ENCODE results near the gene LSM14B. TPM values are rescaled to one million over a fixed set of nuclear protein-coding genes. Genes with fewer than 3 reads are reported as not detected.

Gene LSM14B
- total RNA-seq, 1 experiment from 2014 or later: 51.3 TPM

DNA sequence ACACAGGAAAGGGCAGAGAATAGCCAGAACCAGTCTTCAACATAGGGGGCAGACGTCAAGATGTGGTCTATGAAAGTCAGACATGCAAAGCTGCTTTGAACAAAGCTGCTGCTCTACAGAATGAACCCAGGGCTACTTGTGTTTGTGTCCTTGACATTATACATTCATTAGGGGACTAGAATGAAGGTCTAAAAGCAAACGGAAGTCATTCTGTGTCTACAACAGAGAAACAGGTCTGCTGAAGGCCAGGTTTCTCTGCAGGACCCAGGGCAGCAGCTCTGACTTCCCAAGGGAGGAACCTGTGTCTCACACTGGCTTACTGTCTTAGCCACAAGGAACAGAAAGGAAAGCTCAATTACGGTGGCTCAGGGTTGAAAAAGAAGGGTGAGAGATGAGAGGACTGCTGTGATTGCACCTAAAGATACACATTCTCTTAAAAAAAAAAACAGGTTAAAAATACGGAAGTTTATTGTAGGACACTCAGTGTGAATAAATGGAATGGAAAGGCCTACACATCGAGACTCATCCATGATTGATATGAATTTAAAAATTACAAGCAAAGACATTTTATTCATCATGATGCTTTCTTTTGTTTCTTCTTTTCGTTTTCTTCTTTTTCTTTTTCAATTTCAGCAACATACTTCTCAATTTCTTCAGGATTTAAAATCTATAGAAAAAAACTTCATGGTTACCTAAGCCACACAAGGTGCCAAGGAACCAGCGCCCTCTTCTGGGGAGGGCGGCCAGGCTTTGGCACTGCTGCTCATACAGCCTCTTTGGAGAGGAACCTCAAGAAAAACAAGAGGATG, 14.2 kb downstream of the LSM14B start:
- no TSS peak for BruUV-seq (replicated peaks)
- no peak overlapping the region for H3K9ac ChIP-seq (ENCODE audit: low read length)
- H2AFZ ChIP-seq (ENCODE audit: low read depth, low read length, poor library complexity, severe bottlenecking): no peak overlapping the region
- intact Hi-C loops (cut with micrococcal nuclease): loop anchor here (1.0 kb wide), 1 partner anchor 125 kb away; no protein-coding TSS in a partner anchor
- ATAC-seq: peak; percentile 79
- peaks cover 15% of the 10 kb centered on the region; the same call in 1 of the 2 replicates for H4K20me1 ChIP-seq (ENCODE audit: insufficient read depth)
- peaks cover 49 to 67% of the 10 kb centered on the region in 2 experiments for H3K36me3 ChIP-seq (ENCODE audit: control insufficient read depth in 1 of 2, insufficient read depth in 2 of 2, low read length in 2 of 2)
- peaks cover 48% of the 10 kb centered on the region for H3K79me2 ChIP-seq (ENCODE audit: insufficient read depth, low read length)
- POLR2A ChIA-PET: interaction anchor here (1.9 to 2.0 kb wide), 2 partner anchors 14 to 126 kb away, joined by 5 to 10 read pairs; partner anchors contain the start of gene LSM14B
- no peak overlapping the region for H3K4me3 ChIP-seq (replicated peaks in 1 of 2; ENCODE audit: low read depth in 1 of 2, low read length in 2 of 2)
- peaks cover 3 to 4% of the 10 kb centered on the region in 2 experiments for H3K4me1 ChIP-seq (ENCODE audit: control insufficient read depth in 1 of 2, insufficient read depth in 2 of 2, low read length in 2 of 2)
- CTCF ChIA-PET: interaction anchor here (0.7 to 1.5 kb wide), 4 partner anchors 10 to 657 kb away, joined by 3 to 24 read pairs (median 4); no protein-coding TSS in a partner anchor
- DNase-seq (ENCODE audit: low read depth, low spot score): peak; percentile 44
- no peaks in the 10 kb centered on the region for H3K9me2 ChIP-seq (ENCODE audit: insufficient read depth)
- RAD21 ChIA-PET (ENCODE audit: low non-redundant PET in 1 of 2, low total read pairs in 2 of 2, uncharacterized antibody in 2 of 2, unreplicated experiment in 2 of 2): no interaction called here
- no peak overlapping the region for H3K4me2 ChIP-seq (ENCODE audit: low read length)
- TF ChIP-seq JUND (IDR thresholded peaks at IDR 0.05) (no peak), RAD21 (IDR thresholded peaks at IDR 0.05; ENCODE audit: low read depth) (peak; percentile 78), POLR2AphosphoS5 (IDR thresholded peaks at IDR 0.05; ENCODE audit: low read depth, low read length) (peak; percentile 12; the same call in 1 of the 2 replicates)
- TF ChIP-seq, protein P1, sequence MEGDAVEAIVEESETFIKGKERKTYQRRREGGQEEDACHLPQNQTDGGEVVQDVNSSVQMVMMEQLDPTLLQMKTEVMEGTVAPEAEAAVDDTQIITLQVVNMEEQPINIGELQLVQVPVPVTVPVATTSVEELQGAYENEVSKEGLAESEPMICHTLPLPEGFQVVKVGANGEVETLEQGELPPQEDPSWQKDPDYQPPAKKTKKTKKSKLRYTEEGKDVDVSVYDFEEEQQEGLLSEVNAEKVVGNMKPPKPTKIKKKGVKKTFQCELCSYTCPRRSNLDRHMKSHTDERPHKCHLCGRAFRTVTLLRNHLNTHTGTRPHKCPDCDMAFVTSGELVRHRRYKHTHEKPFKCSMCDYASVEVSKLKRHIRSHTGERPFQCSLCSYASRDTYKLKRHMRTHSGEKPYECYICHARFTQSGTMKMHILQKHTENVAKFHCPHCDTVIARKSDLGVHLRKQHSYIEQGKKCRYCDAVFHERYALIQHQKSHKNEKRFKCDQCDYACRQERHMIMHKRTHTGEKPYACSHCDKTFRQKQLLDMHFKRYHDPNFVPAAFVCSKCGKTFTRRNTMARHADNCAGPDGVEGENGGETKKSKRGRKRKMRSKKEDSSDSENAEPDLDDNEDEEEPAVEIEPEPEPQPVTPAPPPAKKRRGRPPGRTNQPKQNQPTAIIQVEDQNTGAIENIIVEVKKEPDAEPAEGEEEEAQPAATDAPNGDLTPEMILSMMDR (IDR thresholded peaks at IDR 0.05 in 2 of 3, conservative IDR thresholded peaks at IDR 0.05 in 1 of 3; ENCODE audit: borderline replicate concordance in 1 of 3, insufficient read depth in 1 of 3, low read depth in 2 of 3, low read length in 2 of 3): peak; percentile 82 to 96 (median 95)
- no peaks in the 10 kb centered on the region for H3K27me3 ChIP-seq (ENCODE audit: insufficient read depth, low read length)
- H3K9me3 ChIP-seq (ENCODE audit: control insufficient read depth in 1 of 2, insufficient read depth in 1 of 2, low read depth in 1 of 2, low read length in 2 of 2): no peaks in the 10 kb centered on the region
- no peak overlapping the region; the same call in 1 of the 2 replicates for H3K27ac ChIP-seq (ENCODE audit: low read depth, low read length)

- no peak for TF ChIP-seq ZBTB33 (IDR thresholded peaks at IDR 0.05; ENCODE audit: extremely low read depth, insufficient replicate concordance, low read length)
- TF ChIP-seq YY1 (IDR thresholded peaks at IDR 0.05; ENCODE audit: extremely low read depth, insufficient replicate concordance, low read depth, low read length): no peak
- 0 out of 2 replicates have a peak, but pooled peaks have one; percentile 27 for TF ChIP-seq POLR2AphosphoS5 (IDR thresholded peaks at IDR 0.05; ENCODE audit: low read depth, low read length)
- no peak for TF ChIP-seq ELF1 (IDR thresholded peaks at IDR 0.05; ENCODE audit: borderline replicate concordance, low read depth)
- TF ChIP-seq, protein P1 (IDR thresholded peaks at IDR 0.05 in 2 of 3, conservative IDR thresholded peaks at IDR 0.05 in 1 of 3; ENCODE audit: borderline replicate concordance in 1 of 3, insufficient read depth in 1 of 3, low read depth in 2 of 3, low read length in 2 of 3): no peak
- Histone ChIP-seq H3K27me3 (ENCODE audit: insufficient read depth, low read length) (no peaks in the 10 kb centered on the region), H3K79me2 (ENCODE audit: insufficient read depth, low read length) (peaks cover 53% of the 10 kb centered on the region), H3K27ac (ENCODE audit: low read depth, low read length) (no peak overlapping the region; the same call in 1 of the 2 replicates), H3K4me3 (replicated peaks in 1 of 2; ENCODE audit: low read depth in 1 of 2, low read length in 2 of 2) (no peak overlapping the region), H3K9me3 (ENCODE audit: control insufficient read depth in 1 of 2, insufficient read depth in 1 of 2, low read depth in 1 of 2, low read length in 2 of 2) (no peaks in the 10 kb centered on the region), H3K9ac (ENCODE audit: low read length) (no peak overlapping the region), H3K36me3 (ENCODE audit: control insufficient read depth in 1 of 2, insufficient read depth in 2 of 2, low read length in 2 of 2) (peaks cover 49 to 62% of the 10 kb centered on the region in 2 experiments), H4K20me1 (ENCODE audit: insufficient read depth) (peaks cover 20% of the 10 kb centered on the region; the same call in 1 of the 2 replicates), H3K9me2 (ENCODE audit: insufficient read depth) (no peaks in the 10 kb centered on the region), H2AFZ (ENCODE audit: low read depth, low read length, poor library complexity, severe bottlenecking) (no peak overlapping the region), H3K4me1 (ENCODE audit: control insufficient read depth in 1 of 2, insufficient read depth in 2 of 2, low read length in 2 of 2) (peaks cover 7 to 10% of the 10 kb centered on the region in 2 experiments), H3K4me2 (ENCODE audit: low read length) (no peak overlapping the region)
- DNase-seq (ENCODE audit: low read depth, low spot score) (no peak), ATAC-seq (no peak)
- CTCF ChIA-PET: no interaction called here
- intact Hi-C loops (cut with micrococcal nuclease): loop anchor here (1.0 kb wide), 1 partner anchor 126 kb away; no protein-coding TSS in a partner anchor
- no TSS peak for BruUV-seq (replicated peaks)
- POLR2A ChIA-PET: no interaction called here
- RAD21 ChIA-PET (ENCODE audit: low non-redundant PET in 1 of 2, low total read pairs in 2 of 2, uncharacterized antibody in 2 of 2, unreplicated experiment in 2 of 2): no interaction called here
Measured at GRCh38 chr20:62137092-62137384, 14.8 kb downstream of the LSM14B start.
